ENCODE data around the gene RAP1GAP2. TPM values are rescaled to one million over a fixed set of nuclear protein-coding genes. Genes with fewer than 3 reads are reported as not detected.

Gene RAP1GAP2
- total RNA-seq, 1 donor from 2014 or later = 10.6 TPM

DNA sequence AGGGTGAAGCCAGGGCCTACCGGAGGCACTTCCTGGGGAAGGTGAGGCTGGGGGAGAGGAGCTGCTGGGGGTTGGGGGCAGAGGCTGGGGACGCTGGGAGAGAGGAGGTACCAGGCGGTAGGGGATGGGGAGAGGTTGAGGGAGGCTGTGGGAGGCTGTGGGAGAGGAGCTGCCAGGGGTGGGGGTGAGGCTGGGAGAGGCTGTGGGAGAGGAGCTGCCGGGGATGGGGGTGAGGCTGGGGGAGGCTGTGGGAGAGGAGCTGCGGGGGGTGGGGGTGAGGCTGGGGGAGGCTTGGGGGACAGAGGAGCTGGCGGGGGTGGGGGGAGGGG, 167.8 kb downstream of the RAP1GAP2 start:
- Mint-ChIP-seq H3K27ac (ENCODE audit: unreplicated experiment) (no peak overlapping the region), H3K4me1 (ENCODE audit: unreplicated experiment) (no peaks in the 10 kb centered on the region), H3K36me3 (ENCODE audit: low read depth, unreplicated experiment) (no peaks in the 10 kb centered on the region), H3K27me3 (ENCODE audit: unreplicated experiment) (peaks cover 4% of the 10 kb centered on the region), H3K4me3 (ENCODE audit: unreplicated experiment) (no peak overlapping the region), H3K9me3 (ENCODE audit: unreplicated experiment) (no peaks in the 10 kb centered on the region)
- DNase-seq (ENCODE audit: low spot score) = no peak
- TF ChIP-seq, protein P1, sequence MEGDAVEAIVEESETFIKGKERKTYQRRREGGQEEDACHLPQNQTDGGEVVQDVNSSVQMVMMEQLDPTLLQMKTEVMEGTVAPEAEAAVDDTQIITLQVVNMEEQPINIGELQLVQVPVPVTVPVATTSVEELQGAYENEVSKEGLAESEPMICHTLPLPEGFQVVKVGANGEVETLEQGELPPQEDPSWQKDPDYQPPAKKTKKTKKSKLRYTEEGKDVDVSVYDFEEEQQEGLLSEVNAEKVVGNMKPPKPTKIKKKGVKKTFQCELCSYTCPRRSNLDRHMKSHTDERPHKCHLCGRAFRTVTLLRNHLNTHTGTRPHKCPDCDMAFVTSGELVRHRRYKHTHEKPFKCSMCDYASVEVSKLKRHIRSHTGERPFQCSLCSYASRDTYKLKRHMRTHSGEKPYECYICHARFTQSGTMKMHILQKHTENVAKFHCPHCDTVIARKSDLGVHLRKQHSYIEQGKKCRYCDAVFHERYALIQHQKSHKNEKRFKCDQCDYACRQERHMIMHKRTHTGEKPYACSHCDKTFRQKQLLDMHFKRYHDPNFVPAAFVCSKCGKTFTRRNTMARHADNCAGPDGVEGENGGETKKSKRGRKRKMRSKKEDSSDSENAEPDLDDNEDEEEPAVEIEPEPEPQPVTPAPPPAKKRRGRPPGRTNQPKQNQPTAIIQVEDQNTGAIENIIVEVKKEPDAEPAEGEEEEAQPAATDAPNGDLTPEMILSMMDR (IDR thresholded peaks at IDR 0.05; ENCODE audit: unreplicated experiment) = no peak

DNA sequence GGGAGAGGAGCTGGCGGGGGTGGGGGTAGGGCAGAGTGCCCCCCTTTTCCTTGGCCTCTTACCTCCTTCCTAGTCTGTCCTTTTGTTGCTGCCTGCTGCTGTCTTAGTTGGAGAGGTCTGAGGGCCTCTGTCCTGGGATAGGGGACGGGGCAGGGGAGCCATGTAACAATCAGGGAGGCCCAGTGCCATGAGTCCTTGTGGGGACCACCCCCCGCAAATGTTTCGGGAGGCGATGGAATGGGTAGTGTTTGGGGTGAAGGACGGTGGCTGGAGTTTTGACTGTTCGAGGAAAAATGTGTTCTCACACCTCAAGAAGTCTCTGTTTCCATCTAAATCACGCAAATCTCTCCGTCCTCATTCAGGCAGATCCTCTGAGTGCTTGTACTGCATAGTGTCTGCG, 168.1 kb downstream of the RAP1GAP2 start:
- TF ChIP-seq, protein P1 (IDR thresholded peaks at IDR 0.05; ENCODE audit: unreplicated experiment) = no peak
- Mint-ChIP-seq H3K27ac (ENCODE audit: unreplicated experiment) (no peak overlapping the region), H3K4me3 (ENCODE audit: unreplicated experiment) (no peak overlapping the region), H3K27me3 (ENCODE audit: unreplicated experiment) (peaks cover 4% of the 10 kb centered on the region), H3K9me3 (ENCODE audit: unreplicated experiment) (no peaks in the 10 kb centered on the region), H3K4me1 (ENCODE audit: unreplicated experiment) (no peaks in the 10 kb centered on the region), H3K36me3 (ENCODE audit: low read depth, unreplicated experiment) (no peaks in the 10 kb centered on the region)
- DNase-seq (ENCODE audit: low spot score) = no peak

DNA sequence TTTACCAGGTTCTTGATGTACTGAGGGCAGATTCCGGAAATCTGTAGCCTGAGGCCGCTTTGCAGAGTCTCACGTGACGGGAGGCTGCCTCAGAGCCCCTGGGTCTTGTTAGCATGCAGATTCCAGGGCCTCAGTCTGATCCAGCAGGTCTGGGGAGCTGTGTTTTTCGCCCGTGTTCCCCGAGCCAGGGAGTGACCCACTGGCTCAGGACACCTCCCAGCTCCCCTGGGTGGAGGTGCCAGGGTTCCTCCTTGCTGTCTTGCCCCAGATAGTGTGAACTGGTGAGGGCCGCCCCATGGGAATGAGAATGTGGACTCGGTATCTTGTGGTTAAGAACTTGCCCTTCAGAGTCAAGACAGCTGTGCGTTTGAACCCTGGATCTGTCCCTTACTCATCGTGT, 168.6 kb downstream of the RAP1GAP2 start:
- Mint-ChIP-seq H3K27me3 (ENCODE audit: unreplicated experiment) (peaks cover 4% of the 10 kb centered on the region), H3K4me3 (ENCODE audit: unreplicated experiment) (no peak overlapping the region), H3K4me1 (ENCODE audit: unreplicated experiment) (no peaks in the 10 kb centered on the region), H3K9me3 (ENCODE audit: unreplicated experiment) (no peaks in the 10 kb centered on the region), H3K27ac (ENCODE audit: unreplicated experiment) (no peak overlapping the region), H3K36me3 (ENCODE audit: low read depth, unreplicated experiment) (no peaks in the 10 kb centered on the region)
- TF ChIP-seq, protein P1 (IDR thresholded peaks at IDR 0.05; ENCODE audit: unreplicated experiment) = no peak
- no peak for DNase-seq (ENCODE audit: low spot score)

DNA sequence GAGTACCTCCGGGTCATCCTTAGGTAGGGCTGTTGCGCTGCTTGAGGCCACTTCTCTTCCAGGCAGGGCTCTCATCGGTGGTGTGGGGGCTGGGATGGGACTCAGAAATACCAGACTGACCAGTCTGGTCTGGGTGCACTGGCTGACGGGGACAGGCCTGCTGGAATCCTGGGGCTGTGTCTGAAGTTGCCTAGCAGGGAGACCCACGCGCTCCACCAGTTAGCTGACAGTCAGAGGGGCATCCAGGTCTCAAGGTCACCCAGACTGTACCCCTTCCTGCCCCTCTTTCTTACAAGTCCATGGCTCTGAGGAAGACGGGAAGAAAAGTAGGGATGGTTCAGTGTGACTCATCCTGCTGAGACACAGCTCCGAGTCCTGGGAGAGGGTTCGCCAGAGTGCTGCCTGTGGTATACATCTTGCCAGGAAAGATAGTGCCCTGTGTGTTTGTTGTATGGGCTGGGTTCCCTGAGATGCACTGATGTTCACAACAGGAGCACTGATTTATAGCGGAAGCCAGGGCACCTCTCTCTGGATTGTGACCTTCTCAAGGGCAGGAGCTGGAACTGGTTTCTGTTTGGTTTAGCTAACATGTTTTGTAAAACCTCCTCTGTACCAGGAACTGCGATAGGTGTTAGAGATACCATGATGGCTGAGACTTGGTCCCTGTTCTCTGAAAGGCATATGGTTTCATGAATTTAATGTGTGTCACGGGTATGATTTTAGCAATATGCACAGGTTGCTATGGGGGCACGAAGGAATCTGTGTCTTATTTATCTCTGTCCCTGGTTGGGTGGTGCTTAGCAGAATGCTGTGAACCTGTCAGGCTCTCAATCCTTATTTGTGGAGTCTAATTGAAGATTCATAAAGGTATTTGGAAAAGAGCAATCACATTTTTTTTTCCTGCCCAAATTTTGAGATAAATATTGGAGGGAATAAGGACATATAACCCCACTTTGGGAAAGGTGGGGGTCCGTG, 169.7 kb downstream of the RAP1GAP2 start:
- Mint-ChIP-seq H3K27me3 (ENCODE audit: unreplicated experiment) (peaks cover 4% of the 10 kb centered on the region), H3K36me3 (ENCODE audit: low read depth, unreplicated experiment) (no peaks in the 10 kb centered on the region), H3K27ac (ENCODE audit: unreplicated experiment) (no peak overlapping the region), H3K9me3 (ENCODE audit: unreplicated experiment) (no peaks in the 10 kb centered on the region), H3K4me3 (ENCODE audit: unreplicated experiment) (no peak overlapping the region), H3K4me1 (ENCODE audit: unreplicated experiment) (no peaks in the 10 kb centered on the region)
- TF ChIP-seq, protein P1 (IDR thresholded peaks at IDR 0.05; ENCODE audit: unreplicated experiment) = no peak
- DNase-seq (ENCODE audit: low spot score) = no peak

DNA sequence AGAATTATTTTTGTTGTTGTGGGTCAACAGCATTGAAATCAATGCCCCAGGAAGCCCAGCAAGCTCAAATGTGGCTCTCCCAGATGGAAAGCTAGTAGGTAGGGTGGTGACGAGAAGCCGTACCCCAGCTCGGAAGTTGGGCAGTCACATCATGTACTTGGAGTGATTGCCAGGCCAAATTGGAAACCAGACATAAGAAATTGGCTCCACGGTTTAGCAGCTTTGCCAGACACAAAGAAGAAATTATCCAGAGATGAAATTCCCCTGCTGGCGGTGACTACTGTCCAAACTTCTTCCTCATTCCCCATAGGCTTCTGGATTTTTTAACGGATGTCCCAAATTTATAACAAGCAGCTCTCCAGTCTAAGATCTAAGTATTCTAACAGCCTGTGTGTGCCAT, 171.3 kb downstream of the RAP1GAP2 start:
- no peak overlapping the region for H3K4me3 Mint-ChIP-seq (ENCODE audit: unreplicated experiment)
- no peaks in the 10 kb centered on the region for H3K4me1 Mint-ChIP-seq (ENCODE audit: unreplicated experiment)
- H3K36me3 Mint-ChIP-seq (ENCODE audit: low read depth, unreplicated experiment) = no peaks in the 10 kb centered on the region
- H3K9me3 Mint-ChIP-seq (ENCODE audit: unreplicated experiment) = no peaks in the 10 kb centered on the region
- no peak overlapping the region for H3K27ac Mint-ChIP-seq (ENCODE audit: unreplicated experiment)
- TF ChIP-seq, protein P1 (IDR thresholded peaks at IDR 0.05; ENCODE audit: unreplicated experiment) = no peak
- H3K27me3 Mint-ChIP-seq (ENCODE audit: unreplicated experiment) = peaks cover 4% of the 10 kb centered on the region
- no peak for DNase-seq (ENCODE audit: low spot score)
